Measurements from ENCODE around the gene MCC.

Gene MCC

DNA sequence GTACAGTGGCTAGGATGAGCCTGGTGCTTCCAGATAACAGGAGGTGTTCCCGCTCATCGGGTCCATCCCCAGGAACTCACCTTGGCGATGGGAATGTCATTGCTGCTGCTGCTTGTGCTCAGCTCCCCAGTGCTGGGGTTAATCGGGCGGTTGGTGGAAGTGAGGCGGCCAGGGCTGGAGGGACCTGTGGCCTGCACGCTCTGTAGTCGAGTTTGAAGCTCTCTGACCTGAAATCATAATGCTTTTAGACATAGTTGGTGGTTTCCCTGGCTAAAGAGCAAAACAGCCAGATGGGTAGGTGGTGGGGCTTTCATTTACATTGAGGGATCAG is 403.2 kb downstream of the MCC start:
- TF ChIP-seq NFIC (IDR thresholded peaks at IDR 0.05) (no peak), EP300 (IDR thresholded peaks at IDR 0.05; ENCODE audit: borderline replicate concordance) (no peak), TCF12 (IDR thresholded peaks at IDR 0.05; ENCODE audit: low read depth) (no peak), ZBTB7A (IDR thresholded peaks at IDR 0.05; ENCODE audit: low read depth) (no peak), TEAD4 (IDR thresholded peaks at IDR 0.05) (no peak), YY1 (IDR thresholded peaks at IDR 0.05; ENCODE audit: low read depth) (no peak), CREB1 (IDR thresholded peaks at IDR 0.05; ENCODE audit: low read depth) (no peak), RAD21 (IDR thresholded peaks at IDR 0.05; ENCODE audit: low read depth) (no peak), CEBPB (IDR thresholded peaks at IDR 0.05) (no peak), EGR1 (IDR thresholded peaks at IDR 0.05) (no peak), FOXM1 (IDR thresholded peaks at IDR 0.05; ENCODE audit: borderline replicate concordance, low read depth) (no peak), MAX (IDR thresholded peaks at IDR 0.05) (no peak), TAF1 (IDR thresholded peaks at IDR 0.05; ENCODE audit: low read depth) (no peak)
- TF ChIP-seq, protein P1, sequence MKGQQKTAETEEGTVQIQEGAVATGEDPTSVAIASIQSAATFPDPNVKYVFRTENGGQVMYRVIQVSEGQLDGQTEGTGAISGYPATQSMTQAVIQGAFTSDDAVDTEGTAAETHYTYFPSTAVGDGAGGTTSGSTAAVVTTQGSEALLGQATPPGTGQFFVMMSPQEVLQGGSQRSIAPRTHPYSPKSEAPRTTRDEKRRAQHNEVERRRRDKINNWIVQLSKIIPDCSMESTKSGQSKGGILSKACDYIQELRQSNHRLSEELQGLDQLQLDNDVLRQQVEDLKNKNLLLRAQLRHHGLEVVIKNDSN (IDR thresholded peaks at IDR 0.05): no peak
- TF ChIP-seq, protein P2, sequence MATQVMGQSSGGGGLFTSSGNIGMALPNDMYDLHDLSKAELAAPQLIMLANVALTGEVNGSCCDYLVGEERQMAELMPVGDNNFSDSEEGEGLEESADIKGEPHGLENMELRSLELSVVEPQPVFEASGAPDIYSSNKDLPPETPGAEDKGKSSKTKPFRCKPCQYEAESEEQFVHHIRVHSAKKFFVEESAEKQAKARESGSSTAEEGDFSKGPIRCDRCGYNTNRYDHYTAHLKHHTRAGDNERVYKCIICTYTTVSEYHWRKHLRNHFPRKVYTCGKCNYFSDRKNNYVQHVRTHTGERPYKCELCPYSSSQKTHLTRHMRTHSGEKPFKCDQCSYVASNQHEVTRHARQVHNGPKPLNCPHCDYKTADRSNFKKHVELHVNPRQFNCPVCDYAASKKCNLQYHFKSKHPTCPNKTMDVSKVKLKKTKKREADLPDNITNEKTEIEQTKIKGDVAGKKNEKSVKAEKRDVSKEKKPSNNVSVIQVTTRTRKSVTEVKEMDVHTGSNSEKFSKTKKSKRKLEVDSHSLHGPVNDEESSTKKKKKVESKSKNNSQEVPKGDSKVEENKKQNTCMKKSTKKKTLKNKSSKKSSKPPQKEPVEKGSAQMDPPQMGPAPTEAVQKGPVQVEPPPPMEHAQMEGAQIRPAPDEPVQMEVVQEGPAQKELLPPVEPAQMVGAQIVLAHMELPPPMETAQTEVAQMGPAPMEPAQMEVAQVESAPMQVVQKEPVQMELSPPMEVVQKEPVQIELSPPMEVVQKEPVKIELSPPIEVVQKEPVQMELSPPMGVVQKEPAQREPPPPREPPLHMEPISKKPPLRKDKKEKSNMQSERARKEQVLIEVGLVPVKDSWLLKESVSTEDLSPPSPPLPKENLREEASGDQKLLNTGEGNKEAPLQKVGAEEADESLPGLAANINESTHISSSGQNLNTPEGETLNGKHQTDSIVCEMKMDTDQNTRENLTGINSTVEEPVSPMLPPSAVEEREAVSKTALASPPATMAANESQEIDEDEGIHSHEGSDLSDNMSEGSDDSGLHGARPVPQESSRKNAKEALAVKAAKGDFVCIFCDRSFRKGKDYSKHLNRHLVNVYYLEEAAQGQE (IDR thresholded peaks at IDR 0.05; ENCODE audit: low read depth): no peak

DNA sequence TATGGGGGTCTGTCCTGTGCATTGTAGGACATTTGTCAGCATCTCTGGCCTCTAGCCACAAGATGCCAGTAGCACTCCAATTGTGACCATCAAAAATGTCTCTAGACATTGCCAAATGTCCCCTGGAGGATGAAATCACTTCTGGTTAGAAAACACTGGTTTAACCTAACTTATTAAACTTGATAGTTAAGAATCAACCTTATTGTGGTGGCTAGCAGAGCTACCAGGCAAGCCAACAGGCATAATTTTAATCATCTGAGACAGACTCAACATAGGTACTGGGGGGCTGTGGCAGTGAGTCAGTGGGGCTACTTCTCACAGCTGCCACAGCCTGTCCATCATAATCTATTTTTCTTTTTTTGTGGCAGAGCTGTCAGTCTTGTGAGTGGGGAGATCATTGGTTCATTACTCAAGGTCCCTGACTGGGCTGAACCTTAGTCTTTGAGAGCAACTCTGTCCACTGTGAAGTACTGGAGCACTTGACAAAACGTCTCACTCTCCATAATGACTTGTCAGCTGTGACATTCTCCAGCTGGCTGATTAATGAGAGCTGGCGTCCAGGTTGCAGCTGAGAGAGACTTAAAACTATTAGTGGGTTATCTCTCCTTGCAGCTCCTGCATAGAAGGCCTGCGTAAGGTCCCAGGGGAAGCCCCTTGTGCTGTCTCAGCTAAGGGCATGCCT is 403.7 kb downstream of the MCC start:
- no peak for TF ChIP-seq TAF1 (IDR thresholded peaks at IDR 0.05; ENCODE audit: low read depth)
- TF ChIP-seq YY1 (IDR thresholded peaks at IDR 0.05; ENCODE audit: low read depth): no peak
- no peak for TF ChIP-seq CEBPB (IDR thresholded peaks at IDR 0.05)
- TF ChIP-seq CREB1 (IDR thresholded peaks at IDR 0.05; ENCODE audit: low read depth): no peak
- TF ChIP-seq FOXM1 (IDR thresholded peaks at IDR 0.05; ENCODE audit: borderline replicate concordance, low read depth): no peak
- no peak for TF ChIP-seq EP300 (IDR thresholded peaks at IDR 0.05; ENCODE audit: borderline replicate concordance)
- no peak for TF ChIP-seq RAD21 (IDR thresholded peaks at IDR 0.05; ENCODE audit: low read depth)
- no peak for TF ChIP-seq TCF12 (IDR thresholded peaks at IDR 0.05; ENCODE audit: low read depth)
- TF ChIP-seq, protein P1 (IDR thresholded peaks at IDR 0.05): no peak
- no peak for TF ChIP-seq EGR1 (IDR thresholded peaks at IDR 0.05)
- TF ChIP-seq ZBTB7A (IDR thresholded peaks at IDR 0.05; ENCODE audit: low read depth): no peak
- no peak for TF ChIP-seq MAX (IDR thresholded peaks at IDR 0.05)
- TF ChIP-seq, protein P2 (IDR thresholded peaks at IDR 0.05; ENCODE audit: low read depth): no peak
- TF ChIP-seq NFIC (IDR thresholded peaks at IDR 0.05): no peak
- TF ChIP-seq TEAD4 (IDR thresholded peaks at IDR 0.05): no peak

- TF ChIP-seq EP300 (IDR thresholded peaks at IDR 0.05; ENCODE audit: borderline replicate concordance): no peak
- no peak for TF ChIP-seq TAF1 (IDR thresholded peaks at IDR 0.05; ENCODE audit: low read depth)
- TF ChIP-seq RAD21 (IDR thresholded peaks at IDR 0.05; ENCODE audit: low read depth): no peak
- no peak for TF ChIP-seq TEAD4 (IDR thresholded peaks at IDR 0.05)
Measured at GRCh38 chr5:113083481-113083880, 404.8 kb downstream of the MCC start.

DNA sequence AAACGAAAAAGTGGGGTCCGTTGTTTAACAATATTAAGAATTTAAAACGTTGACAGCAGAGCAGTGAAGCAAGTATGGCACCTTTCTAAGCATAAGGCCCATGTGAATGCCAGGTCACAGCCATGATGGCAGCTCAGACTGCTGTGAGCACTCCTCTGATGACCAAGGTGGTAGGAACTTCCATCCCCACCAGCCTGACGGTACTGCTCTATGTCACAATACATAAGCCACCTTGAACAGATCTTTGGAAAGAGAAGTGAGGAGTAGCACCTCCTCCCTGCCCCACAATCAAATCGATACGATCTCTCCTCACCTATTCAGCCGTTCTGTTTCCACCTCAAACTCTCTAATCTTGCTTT is 405.7 kb downstream of the MCC start:
- TF ChIP-seq EP300 (IDR thresholded peaks at IDR 0.05; ENCODE audit: borderline replicate concordance) (no peak), RAD21 (IDR thresholded peaks at IDR 0.05; ENCODE audit: low read depth) (no peak), ZBTB7A (IDR thresholded peaks at IDR 0.05; ENCODE audit: low read depth) (no peak), EGR1 (IDR thresholded peaks at IDR 0.05) (no peak), FOXM1 (IDR thresholded peaks at IDR 0.05; ENCODE audit: borderline replicate concordance, low read depth) (no peak), MAX (IDR thresholded peaks at IDR 0.05) (no peak), YY1 (IDR thresholded peaks at IDR 0.05; ENCODE audit: low read depth) (no peak), CREB1 (IDR thresholded peaks at IDR 0.05; ENCODE audit: low read depth) (no peak), NFIC (IDR thresholded peaks at IDR 0.05) (no peak), TCF12 (IDR thresholded peaks at IDR 0.05; ENCODE audit: low read depth) (no peak)

GRCh38 chr5:113081881-113082546 is 406.2 kb downstream of the MCC start:
- TF ChIP-seq EGR1 (IDR thresholded peaks at IDR 0.05) (no peak), MAX (IDR thresholded peaks at IDR 0.05) (no peak)
- TF ChIP-seq, protein P1 (IDR thresholded peaks at IDR 0.05): no peak

All from Ishikawa (cell line).